T-helper 1 cell treated with Interleukin-12 subunit alpha and Interleukin-12 subunit beta and Interleukin-4 antibody, amounts not matched to agents 30 ng/mL and 1 ng/mL, for 36 hours (primary cell): Measurements from ENCODE around the gene CD151. TPM values are rescaled to one million over a fixed set of nuclear protein-coding genes. Genes with fewer than 3 reads are reported as not detected.

Source experiments
- intact Hi-C: fragments of 100-400 bp; cut with micrococcal nuclease; formaldehyde crosslinking; loops from one replicate; pipeline ENCODE4 v1.15.1; 2024
- total RNA-seq: library from RNA; stranded (reverse); gene quantifications from 2 replicates; pipeline ENCODE4 v1.2.3, GENCODE V29; 2022

CD151 gene
- total RNA-seq, 1 donor from 2014 or later, result 24.6 TPM

DNA sequence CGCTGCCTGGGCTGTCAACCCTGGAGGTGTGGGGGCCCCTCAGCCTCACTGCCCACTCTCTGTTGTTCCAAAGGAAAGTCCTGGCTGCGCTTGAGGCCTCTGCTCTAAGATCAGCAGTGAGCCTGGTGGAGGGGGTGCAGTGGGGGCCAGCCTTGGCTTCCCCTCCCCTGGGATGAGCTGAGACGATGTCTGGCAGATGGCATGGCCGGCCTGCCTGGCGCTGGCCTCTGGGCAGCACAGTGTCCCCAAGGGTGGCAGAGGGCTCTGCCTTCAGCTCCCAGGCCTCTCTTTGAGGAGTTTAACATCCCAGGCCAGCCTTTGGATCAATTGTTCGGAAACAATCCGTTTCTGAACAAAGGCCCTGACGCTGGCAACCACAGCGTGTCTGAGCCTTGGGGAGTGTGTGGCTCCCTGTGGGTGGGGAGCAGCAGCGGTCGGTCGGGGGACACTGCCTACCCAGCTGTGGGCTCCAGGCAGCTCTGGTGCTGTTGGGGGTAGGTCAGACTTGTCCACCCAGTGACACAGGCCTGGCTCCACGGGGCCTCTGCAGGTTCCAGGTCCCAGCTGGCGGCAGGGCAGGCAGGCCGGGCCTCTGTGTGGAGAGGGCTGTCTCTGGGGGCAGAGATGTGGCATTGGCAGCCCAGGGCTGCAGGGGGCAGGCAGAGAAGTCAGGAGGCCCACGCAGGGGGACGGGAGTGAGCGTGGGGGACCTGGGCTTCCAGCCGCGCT lies 22.0 kb downstream of the CD151 start:
- intact Hi-C loops, result no loop called here

DNA sequence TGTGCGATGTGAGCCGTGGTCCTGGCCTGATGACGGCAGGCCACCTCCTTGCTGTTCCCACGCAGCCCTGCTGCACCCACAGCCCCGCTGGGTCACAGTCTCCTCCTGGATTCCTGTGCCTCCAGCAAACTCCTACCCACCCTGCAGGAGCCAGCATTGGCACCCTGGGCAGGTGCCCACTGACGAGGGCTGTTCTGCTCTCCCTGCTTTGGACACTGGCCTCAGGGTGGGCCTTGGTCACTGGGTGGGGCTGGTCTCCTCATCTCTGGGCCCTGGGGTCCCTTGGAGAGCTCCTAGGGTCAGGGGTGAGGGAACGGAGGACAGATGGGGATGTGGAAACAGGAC lies 22.6 kb downstream of the CD151 start:
- intact Hi-C loops, result no loop called here

DNA sequence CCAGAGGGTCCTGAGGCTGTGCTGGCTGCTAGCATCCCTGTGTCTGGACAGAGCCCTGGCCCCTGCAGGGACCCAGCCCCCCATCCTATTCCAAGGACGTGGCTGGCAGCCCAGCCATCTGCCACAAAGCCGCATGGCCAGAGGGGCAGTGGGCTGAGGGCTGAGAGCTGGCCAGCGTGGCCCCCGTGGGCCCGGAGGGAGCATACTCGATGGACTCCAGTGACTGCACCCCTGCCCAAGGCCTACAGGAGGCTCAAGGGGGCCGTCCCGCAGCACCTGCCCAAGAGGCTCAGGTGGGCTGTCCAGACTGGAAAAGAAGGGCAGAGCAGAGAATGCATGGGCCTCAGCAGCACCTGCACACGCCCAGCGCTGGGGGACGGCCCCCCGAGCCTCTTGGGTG lies 23.0 kb downstream of the CD151 start:
- intact Hi-C loops, result no loop called here

- intact Hi-C loops, result no loop called here
Measured at GRCh38 chr11:856397-856796, 23.6 kb downstream of the CD151 start.

- intact Hi-C loops, result no loop called here
Measured at GRCh38 chr11:858053-858761, 25.5 kb downstream of the CD151 start.

DNA sequence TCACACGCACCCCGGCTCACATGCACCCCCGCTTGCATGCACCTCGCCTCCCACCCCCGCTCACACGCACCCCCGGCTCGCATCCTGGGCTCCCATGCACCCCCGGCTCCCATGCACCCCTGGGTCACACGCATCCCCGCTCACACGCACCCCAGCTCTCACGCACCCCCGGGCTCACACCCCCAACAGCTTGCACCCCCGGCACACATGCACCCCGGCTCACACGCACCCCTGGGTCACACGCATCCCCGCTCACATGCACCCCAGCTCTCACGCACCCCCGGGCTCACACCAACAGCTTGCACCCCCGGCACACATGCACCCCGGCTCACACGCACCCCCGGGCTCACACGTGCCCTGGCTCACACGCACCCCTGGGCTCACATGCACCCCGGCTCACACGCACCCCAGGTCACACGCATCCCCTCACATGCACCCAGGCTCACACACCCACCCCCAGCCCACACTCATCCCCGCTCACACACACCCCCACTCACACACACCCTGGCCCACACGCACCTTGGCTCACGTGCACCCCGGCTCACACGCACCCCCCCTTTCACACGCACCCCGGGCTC lies 26.1 kb downstream of the CD151 start:
- intact Hi-C loops, result no loop called here

- intact Hi-C loops, result no loop called here
Measured at GRCh38 chr11:859394-860131, 26.8 kb downstream of the CD151 start.

DNA sequence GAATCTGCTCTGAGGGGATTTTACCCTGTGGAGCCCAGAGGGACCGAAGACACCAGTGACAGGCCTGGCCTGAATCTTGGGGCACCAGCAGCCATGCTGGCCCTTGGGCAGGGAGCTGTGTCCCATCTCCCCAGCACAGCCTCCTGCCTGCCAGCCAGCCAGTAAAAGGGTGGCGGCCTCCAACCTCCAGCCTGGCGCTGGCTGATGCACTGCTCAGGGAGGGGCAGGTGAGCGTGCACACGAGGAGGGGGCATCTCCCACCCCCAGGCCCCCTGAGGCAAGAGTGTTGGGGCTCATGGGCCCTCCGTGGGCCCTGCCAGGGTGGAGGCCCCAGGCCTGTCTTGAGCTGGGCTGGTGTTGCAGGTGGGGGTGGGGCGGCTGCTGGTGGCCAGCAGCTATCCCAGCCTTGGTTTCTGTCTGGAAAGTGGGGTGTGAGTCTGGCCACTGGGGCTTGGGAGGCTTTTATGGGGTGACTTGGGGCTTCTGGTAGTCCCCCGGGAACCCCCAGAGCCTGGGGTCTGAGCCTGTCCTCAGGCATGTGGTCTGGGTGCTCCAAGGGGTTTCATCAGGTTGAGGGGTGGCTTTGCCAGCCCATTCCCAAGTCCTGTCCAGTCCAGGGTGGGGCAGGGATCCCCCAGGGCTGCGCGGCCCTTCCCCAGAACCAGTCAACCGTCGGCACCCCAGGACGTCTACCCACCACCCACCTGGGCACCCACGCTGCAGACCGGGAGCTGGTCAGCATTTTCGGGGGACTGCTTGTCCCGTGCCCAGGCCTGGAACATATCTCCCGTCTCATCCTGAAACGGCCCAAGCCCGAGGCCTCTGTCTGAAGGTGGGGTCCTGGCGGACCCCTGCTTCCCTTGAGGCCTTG lies 27.7 kb downstream of the CD151 start:
- intact Hi-C loops, result no loop called here

GRCh38 chr11:861105-861479 lies 28.3 kb downstream of the CD151 start:
- intact Hi-C loops, result no loop called here

DNA sequence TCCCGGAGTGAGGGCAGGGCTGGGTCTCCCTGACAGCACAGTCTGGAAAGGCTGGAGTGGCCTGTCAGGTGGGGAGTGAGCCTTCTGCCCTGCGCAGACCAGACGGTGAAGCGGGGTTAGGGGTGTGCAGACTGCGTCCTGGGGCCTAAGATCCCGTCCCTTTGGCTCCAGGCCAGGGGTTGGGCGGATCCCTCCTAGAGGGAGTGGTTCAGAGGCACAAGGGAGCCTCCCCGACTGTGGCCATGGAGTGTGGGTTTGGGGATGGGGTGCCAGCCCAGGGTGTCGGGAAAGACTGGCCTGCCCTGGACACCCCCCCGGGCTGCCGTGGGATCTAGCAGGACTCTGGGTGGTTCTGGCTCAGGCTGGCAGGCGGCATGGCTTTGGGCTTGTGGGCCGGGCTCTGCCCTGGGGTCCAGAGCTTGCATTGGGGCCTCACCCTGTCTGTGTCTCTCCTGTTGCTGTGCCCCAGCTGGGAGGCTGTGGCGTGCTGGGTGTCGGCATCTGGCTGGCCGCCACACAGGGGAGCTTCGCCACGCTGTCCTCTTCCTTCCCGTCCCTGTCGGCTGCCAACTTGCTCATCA lies 29.4 kb downstream of the CD151 start:
- intact Hi-C loops, result no loop called here

DNA sequence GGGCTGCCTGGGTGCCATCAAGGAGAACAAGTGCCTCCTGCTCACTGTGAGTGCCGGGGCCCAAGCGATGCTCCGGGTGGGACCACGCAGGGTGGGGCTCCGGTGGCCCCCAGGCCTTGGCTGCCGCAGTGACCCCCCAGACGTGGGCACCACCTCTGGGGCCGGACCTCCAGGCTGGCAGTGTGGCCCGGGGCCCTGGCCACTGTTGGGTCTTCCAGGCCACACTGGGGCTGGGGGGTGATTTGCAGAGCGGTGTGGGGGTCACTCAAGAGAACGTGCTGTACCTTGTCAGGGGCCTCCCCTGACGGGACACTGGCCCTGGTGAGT lies 29.9 kb downstream of the CD151 start:
- intact Hi-C loops, result no loop called here

- intact Hi-C loops, result no loop called here
Measured at GRCh38 chr11:863023-863909, 30.5 kb downstream of the CD151 start.

DNA sequence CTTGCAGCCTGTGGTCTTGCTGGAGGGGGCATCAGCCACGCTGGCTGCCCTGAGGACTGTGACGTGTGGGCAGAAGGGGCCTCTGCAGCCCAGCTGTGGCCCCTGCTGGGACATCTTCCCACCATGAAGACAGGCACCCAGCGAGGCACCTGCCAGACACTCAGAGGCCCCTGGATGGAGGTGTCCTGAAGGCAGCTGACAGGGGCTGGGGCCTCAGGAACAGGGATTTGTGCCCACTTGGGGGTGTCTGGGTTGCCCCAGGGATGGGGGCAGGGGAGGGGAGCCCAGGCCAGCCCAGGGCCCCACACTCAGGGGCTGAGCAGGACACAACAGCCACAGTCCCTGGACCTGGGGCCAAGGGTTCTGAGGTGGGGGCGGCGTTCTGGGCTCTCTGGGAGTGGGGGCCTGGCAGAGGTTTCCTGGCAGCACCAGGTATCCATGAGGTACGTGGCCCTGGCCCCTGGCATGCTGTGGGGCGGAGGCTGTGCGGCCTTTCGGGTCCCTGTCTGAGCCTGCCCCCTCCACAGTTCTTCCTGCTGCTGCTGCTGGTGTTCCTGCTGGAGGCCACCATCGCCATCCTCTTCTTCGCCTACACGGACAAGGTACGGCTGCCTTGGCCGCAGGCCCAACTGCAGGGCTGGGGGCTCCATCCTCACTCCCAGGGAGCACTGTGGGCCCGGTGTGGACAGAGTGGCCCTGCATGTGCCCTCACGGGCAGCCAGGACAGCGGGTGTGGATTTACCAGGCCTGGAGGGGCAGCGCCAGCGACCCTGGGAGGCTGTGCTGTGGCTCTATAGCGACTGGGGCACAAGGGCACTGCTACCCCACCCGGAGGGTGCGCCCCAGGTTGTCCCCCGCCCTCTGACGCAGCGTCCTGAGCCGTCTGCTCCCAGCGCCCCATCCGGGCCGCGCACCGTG lies 31.4 kb downstream of the CD151 start:
- intact Hi-C loops, result no loop called here

- intact Hi-C loops, result no loop called here
Measured at GRCh38 chr11:864898-865297, 32.1 kb downstream of the CD151 start.

DNA sequence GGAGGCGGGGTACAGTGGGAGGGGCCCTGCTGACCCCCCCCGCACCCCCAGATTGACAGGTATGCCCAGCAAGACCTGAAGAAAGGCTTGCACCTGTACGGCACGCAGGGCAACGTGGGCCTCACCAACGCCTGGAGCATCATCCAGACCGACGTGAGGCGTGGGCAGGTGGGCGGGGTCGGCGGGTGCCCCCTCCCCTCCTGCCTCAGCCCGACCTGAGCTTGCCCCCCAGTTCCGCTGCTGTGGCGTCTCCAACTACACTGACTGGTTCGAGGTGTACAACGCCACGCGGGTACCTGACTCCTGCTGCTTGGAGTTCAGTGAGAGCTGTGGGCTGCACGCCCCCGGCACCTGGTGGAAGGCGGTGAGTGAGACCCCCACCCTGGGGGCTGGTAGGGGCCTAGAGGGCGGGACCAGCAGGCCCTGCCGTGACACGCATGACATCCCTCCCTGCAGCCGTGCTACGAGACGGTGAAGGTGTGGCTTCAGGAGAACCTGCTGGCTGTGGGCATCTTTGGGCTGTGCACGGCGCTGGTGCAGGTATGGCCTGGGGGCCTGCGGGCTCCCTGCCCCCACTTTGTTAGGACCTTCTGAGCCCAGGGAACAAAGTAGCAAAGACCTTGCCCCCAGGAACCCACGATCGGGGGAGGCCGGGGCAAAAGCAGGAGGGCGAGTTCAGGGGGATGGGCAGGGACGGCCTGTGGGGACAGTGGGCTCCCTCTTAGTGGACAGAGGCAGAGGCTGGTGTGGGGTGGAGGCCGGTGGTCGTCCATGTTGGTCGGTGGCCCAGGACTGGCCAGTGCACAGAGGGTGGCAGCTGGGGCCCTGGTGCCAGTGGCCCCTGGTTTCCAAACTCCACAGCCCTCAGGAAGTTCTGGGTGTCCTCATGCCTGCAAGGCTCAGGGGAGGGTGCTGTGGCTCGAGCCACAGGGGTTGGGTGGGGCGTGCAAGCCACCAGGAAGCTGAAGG lies 33.0 kb downstream of the CD151 start:
- intact Hi-C loops, result no loop called here

DNA sequence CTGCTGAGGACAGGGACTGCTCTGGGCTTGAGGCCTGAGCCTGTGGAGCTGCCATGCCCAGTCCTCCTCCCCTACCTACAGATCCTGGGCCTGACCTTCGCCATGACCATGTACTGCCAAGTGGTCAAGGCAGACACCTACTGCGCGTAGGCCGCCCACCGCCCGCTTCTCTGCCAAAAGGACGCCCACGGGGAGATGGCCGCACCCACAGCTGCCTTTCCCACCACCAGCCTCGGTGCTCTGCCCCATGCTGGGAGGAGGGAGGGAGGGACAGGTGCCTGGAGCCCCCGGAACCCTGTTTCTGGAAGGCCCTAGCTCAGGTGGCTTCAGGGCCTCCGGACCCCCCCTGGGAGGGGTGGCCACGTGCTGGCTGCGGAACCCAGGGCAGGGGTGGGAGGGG lies 33.7 kb downstream of the CD151 start:
- intact Hi-C loops, result no loop called here

DNA sequence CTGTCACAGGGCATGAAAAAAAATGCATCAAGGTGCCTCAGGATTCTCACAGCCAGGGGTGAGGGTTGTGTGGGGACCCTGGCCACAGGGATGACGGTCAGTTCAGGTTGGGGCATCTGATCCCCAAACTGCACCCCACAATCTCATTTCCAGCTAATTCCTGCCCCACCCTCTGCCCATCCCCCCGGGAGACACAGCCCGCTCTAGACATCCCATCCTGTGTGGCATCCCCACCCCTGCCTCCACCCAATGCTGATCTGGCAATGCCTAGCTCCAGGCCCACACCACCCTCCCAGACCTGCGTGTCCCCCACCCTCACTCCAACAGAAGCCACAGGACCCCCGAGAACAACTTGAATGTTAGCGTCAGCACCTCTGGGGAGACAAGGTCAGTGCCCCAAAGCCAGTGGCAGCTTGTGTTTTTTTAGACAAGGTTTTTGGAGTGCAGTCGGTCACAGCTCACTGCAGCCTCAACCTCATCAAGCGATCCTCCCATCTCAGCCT lies 35.2 kb downstream of the CD151 start:
- intact Hi-C loops, result no loop called here

GRCh38 chr11:868394-868793 lies 35.6 kb downstream of the CD151 start:
- intact Hi-C loops, result no loop called here
